ENCODE results near the gene NUP98. TPM values are rescaled to one million over a fixed set of nuclear protein-coding genes. Genes with fewer than 3 reads are reported as not detected.

NUP98 gene
- total RNA-seq, 4 donors from 2014 or later = 65.2 to 128 (median 102) TPM

- peak overlapping the region in 2 of 4 donors; percentile 20 to 22 for H3K27ac ChIP-seq
- H3K27me3 ChIP-seq = no peaks in the 10 kb centered on the region
- intact Hi-C loops (cut with DNase I; ENCODE audit: low total_unique reads) (no loop called here), in situ Hi-C loops (cut with MboI; ENCODE audit: low sequenced_read_pairs in 4 of 4) (loop anchor here in 3 of 4 donors (25.0 kb wide), 2 partner anchors 375 to 775 kb away; partner anchors contain the start of gene TRIM68 (in 1 of the 3))
- peak; percentile 27 to 39 for DNase-seq
- H3K36me3 ChIP-seq = no peaks in the 10 kb centered on the region
- no peak overlapping the region for H3K4me3 ChIP-seq
- TF ChIP-seq CTCF (IDR thresholded peaks at IDR 0.05 in 4 of 5, conservative IDR thresholded peaks at IDR 0.05 in 1 of 5) (no peak), POLR2A (IDR thresholded peaks at IDR 0.05) (no peak)
- H3K4me1 ChIP-seq = peaks cover 25 to 26% of the 10 kb centered on the region in 2 donors
- no peak for ATAC-seq
- H3K9me3 ChIP-seq = no peaks in the 10 kb centered on the region
These were observed 40.4 kb upstream of the NUP98 start for GRCh38 chr11:3837793-3838192.

GRCh38 chr11:3836903-3837302 is 39.5 kb upstream of the NUP98 start:
- no peak overlapping the region for H3K4me3 ChIP-seq

GRCh38 chr11:3835751-3836150 is 38.4 kb upstream of the NUP98 start:
- H3K27me3 ChIP-seq = no peaks in the 10 kb centered on the region
- H3K4me1 ChIP-seq = peaks cover 26 to 32% of the 10 kb centered on the region in 2 donors
- TF ChIP-seq CTCF (IDR thresholded peaks at IDR 0.05 in 4 of 5, conservative IDR thresholded peaks at IDR 0.05 in 1 of 5) (no peak), POLR2A (IDR thresholded peaks at IDR 0.05) (no peak)
- no peak for ATAC-seq
- no peak for DNase-seq
- intact Hi-C loops (cut with DNase I; ENCODE audit: low total_unique reads) (no loop called here), in situ Hi-C loops (cut with MboI; ENCODE audit: low sequenced_read_pairs in 4 of 4) (loop anchor here in 3 of 4 donors (25.0 kb wide), 2 partner anchors 373 to 777 kb away; partner anchors contain the start of gene TRIM68 (in 1 of the 3))
- no peaks in the 10 kb centered on the region for H3K36me3 ChIP-seq
- no peaks in the 10 kb centered on the region for H3K9me3 ChIP-seq
- H3K27ac ChIP-seq = no peak overlapping the region
- no peak overlapping the region for H3K4me3 ChIP-seq

More at GRCh38 chr11:3836903-3837302, 39.5 kb upstream of the NUP98 start:
- DNase-seq = peak; percentile 30 to 39
- Histone ChIP-seq H3K27me3 (no peaks in the 10 kb centered on the region), H3K36me3 (no peaks in the 10 kb centered on the region), H3K27ac (peak overlapping the region in 3 of 4 donors; percentile 5 to 22 (median 20)), H3K9me3 (no peaks in the 10 kb centered on the region), H3K4me1 (peaks cover 26 to 32% of the 10 kb centered on the region in 2 donors)
- intact Hi-C loops (cut with DNase I; ENCODE audit: low total_unique reads) = no loop called here
- ATAC-seq = no peak
- TF ChIP-seq CTCF (IDR thresholded peaks at IDR 0.05 in 4 of 5, conservative IDR thresholded peaks at IDR 0.05 in 1 of 5) (no peak), POLR2A (IDR thresholded peaks at IDR 0.05) (no peak)
- in situ Hi-C loops (cut with MboI; ENCODE audit: low sequenced_read_pairs in 4 of 4) = loop anchor here in 3 of 4 donors (25.0 kb wide), 2 partner anchors 375 to 775 kb away; partner anchors contain the start of gene TRIM68 (in 1 of the 3)

- intact Hi-C loops (cut with DNase I; ENCODE audit: low total_unique reads) (no loop called here), in situ Hi-C loops (cut with MboI; ENCODE audit: low sequenced_read_pairs in 4 of 4) (loop anchor here in 3 of 4 donors (25.0 kb wide), 2 partner anchors 373 to 777 kb away; partner anchors contain the start of gene TRIM68 (in 1 of the 3))
- TF ChIP-seq POLR2A (IDR thresholded peaks at IDR 0.05) = no peak
- no peak for TF ChIP-seq CTCF (IDR thresholded peaks at IDR 0.05 in 4 of 5, conservative IDR thresholded peaks at IDR 0.05 in 1 of 5)
- no peaks in the 10 kb centered on the region for H3K27me3 ChIP-seq
- peak overlapping the region in 3 of 4 donors; percentile 11 to 41 (median 32) for H3K27ac ChIP-seq
- DNase-seq (peak in 1 of 2 donors; percentile 36), ATAC-seq (peak in 1 of 2 donors; percentile 29)
- no peak overlapping the region for H3K4me3 ChIP-seq
- H3K4me1 ChIP-seq = peaks cover 21 to 31% of the 10 kb centered on the region in 2 donors
- no peaks in the 10 kb centered on the region for H3K9me3 ChIP-seq
- peaks cover 0 to 6% of the 10 kb centered on the region in 2 donors for H3K36me3 ChIP-seq
These were observed 37.5 kb upstream of the NUP98 start for GRCh38 chr11:3834664-3835461.

All from gastrocnemius medialis (tissue), 4 donors.